NCI-H2107 treated with DMSO at 0.1 percent for 48 hours (cell line): ENCODE results near the gene ADD3.
"Not testable (repeated sequence)": the region's sequence is repeated elsewhere in the genome, so short reads cannot be mapped to it uniquely, and the experiment has no call there.

Experiments used
- DNase-seq: peaks from one replicate; lab custom pipeline; 2025; ENCODE audit not compliant: unreplicated experiment; lab: John Stamatoyannopoulos, UW

The ADD3 gene

GRCh38 chr10:110103921-110104461, 96.2 kb downstream of the ADD3 start:
- no peak for DNase-seq

- DNase-seq = no peak
Observed at GRCh38 chr10:110105873-110106272, 98.1 kb downstream of the ADD3 start.

DNA sequence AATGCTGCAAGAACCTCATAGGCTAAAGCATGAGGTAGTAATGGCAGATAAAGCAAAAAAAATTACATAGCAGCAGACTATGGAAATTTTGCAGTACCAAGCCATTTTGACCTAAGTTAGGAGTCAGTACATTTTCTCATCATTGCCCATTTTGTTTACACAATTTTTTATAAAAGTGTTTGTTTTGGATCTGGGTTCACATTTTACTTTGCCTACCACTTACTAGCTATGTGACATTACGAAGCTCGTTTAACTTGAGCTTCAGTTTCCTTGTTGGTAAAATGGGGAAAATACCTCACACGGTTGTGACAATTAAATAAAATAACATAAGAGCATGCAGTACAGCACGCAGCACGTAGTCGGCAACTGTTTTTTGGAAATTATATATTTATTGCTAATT, 99.6 kb downstream of the ADD3 start:
- DNase-seq = no peak

DNA sequence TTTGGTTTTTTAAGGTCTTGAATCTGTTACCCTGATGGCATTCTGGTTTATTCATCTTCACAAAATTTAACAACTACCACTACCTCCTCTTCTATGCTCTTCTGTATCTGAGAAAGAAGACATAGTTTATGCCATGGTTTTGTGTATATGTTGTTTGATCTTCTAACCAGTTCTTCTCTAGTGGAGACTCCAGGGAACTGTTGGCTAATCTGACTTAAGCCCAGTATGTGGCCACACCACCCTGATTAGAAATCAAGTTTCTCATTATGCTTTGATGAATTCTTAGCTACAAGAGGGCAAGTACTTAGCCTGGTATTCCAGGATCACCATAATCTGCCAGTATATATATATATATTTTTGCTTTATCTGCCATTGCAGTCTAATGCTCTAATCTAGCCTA, 100.1 kb downstream of the ADD3 start:
- DNase-seq = no peak

GRCh38 chr10:110109511-110109910, 101.7 kb downstream of the ADD3 start:
- DNase-seq = no peak

GRCh38 chr10:110110338-110110737, 102.6 kb downstream of the ADD3 start:
- DNase-seq = no peak

DNA sequence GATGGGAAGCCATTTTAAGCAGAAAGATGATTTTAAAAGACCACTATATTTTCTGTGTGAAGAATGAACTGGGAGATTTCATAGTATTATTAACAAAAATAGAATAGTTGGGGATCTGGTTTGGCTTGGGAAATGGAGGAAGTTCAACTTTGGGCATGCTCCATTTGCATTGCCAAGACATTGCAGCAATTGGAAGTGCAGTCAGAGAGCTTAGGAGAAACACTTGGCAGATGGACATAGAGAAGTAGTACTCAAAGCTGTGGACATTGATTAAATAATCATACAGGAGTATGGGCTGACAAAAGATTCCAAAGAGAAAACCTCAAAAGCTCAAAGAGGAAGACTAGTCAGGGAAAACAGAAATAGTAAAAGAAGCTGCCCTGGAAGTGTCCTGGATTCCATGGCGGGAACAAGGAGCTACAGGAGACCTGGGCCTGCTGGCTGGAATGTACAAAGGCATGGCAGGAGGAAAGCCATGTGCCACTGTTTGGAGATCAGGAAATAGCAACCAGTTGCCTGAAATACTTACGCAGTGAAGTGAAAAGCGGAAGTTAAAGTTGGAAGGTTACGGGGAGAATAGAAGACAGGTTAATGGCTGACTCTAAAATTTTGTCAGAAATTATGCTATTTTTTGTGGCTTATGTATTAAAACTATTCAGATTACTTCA, 106.0 kb downstream of the ADD3 start:
- DNase-seq = no peak

GRCh38 chr10:110114668-110115067, 106.9 kb downstream of the ADD3 start:
- not testable (repeated sequence) for DNase-seq

GRCh38 chr10:110115784-110116520, 108.2 kb downstream of the ADD3 start:
- DNase-seq = no peak

GRCh38 chr10:110118891-110119621, 111.3 kb downstream of the ADD3 start:
- DNase-seq = no peak

GRCh38 chr10:110123594-110123993, 115.8 kb downstream of the ADD3 start:
- no peak for DNase-seq

- no peak for DNase-seq
Observed at GRCh38 chr10:110129490-110129889, 121.7 kb downstream of the ADD3 start.

DNA sequence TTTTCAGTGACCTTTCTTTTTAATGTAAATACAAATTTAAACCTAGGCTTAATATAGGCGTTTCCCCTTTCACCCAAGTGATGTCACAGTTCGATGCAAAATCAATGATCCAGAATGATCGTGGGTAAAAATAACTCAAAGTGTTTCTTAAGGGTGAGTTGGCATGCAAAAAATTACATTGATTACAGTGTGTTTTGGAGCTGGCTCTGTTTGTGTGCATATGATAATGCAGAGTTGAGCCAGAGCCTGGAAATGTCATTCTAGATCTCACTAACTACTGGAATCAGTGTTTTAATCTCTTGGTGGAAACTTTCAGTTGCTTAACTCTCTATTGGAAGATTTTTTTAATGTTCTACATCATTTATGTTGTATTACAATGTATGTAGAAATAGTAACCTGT, 127.1 kb downstream of the ADD3 start:
- no peak for DNase-seq

DNA sequence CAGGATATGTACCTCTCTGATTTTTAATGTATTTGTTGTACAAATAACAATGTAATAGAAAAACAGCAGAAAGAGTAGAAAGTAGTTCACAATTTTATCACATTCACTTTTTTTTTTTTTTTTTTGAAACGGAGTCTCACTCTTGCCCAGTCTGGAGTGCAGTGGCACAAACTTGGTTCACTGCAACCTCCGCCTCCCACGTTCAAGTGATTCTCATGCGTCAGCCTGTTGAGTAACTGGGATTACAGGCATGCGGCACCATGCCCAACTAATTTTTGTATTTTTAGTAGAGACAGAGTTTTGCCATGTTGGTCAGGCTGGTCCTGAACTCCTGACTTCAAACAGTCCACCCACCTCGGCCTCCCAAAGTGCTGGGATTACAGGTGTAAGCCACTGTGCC, 128.1 kb downstream of the ADD3 start:
- not testable (repeated sequence) for DNase-seq

DNA sequence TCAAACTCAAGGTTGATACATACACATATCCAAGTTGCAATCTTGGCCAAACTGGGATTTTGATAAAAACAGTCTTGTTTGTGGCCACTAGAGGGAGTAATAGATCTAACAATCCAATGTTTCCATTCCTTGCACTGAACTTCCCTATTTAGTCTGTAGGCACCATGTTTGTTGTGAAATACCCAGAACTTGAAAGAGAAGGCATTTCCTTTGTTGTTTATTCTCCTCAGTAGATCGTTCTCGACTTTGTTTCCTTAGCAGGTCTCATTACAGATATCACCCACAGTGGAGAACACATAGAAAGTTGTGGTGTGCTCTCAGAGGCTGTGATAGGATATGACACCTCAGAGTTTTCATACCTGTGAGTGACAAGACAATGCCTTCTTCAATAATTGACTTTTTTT, 129.4 kb downstream of the ADD3 start:
- DNase-seq = peak; percentile 26

DNA sequence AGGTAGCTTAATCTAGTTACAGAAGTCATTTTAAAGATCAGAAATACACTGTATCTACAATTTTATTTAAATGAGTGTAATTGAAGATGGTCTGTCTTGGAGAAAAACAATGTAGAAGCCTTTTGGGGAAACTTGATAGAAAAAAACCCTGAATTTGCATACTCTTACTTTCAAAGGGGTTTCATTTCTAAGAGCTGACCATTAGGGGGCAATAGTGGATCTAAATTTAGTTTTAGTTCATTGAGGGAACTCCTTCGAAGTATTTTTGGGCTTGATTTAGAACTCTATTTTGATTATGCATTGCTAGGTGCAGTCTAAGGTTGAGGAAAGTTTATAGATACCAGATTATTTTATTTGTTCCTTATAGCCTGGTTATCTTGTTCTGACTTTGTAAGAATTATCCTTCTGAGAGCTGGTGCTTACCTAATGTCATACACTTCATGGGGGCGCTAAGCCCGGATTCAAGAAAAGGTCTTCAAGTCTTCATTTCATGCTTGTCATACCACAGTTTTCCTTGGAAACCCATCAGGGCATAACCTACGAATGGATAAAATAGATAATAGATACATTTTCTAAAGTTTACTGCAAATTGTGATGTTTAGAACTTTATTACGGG, 130.5 kb downstream of the ADD3 start:
- DNase-seq = no peak

GRCh38 chr10:110141185-110141584, 133.4 kb downstream of the ADD3 start:
- no peak for DNase-seq

DNA sequence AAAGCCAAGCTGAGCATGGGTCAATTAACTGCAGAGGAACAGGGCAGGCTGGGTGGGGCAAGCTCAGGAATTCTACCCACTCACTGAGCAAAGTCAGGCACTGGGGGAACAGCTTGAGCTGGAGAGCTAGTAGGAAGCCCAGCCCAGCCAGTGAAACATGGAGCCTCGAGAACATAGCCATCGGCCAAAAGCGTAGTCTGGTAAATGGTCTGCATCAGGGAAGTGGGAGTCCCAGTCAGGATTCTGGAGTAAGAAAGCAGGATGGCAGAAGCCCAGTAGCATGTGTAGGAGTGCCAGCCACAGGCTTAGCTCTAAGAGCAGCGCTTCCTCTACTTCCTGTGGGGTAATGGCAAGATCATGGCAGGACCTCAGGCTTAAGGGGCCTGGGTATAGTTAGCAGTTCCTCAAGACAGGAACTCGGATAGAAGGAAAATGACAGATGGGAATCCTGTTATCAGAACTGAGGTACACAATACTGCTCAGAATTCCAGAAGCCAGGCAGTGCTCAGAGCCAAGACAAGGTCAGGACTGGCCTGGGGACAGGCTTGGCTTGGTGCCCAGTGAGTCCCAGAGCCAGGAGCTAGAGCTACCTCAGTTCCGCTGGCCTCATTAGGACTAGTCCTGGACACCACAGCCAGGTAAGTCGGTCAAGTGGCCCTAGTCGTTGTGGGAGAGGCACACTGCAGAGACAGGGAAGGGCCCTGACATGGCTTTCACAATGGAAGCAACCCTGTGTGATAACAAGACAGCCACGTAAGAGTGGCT, 134.3 kb downstream of the ADD3 start:
- no peak for DNase-seq

- no peak for DNase-seq
Observed at GRCh38 chr10:110142965-110143364, 135.2 kb downstream of the ADD3 start.

GRCh38 chr10:110144507-110144906, 136.7 kb downstream of the ADD3 start:
- DNase-seq = no peak

- DNase-seq = no peak
Observed at GRCh38 chr10:110147961-110148360, 140.2 kb downstream of the ADD3 start.
